H1 (cell line): ENCODE results near the gene KCTD11. TPM values are rescaled to one million over a fixed set of nuclear protein-coding genes. Genes with fewer than 3 reads are reported as not detected.
A peak's percentile ranks its signal among the peaks of the same experiment; 100 is the strongest.
"Not testable (repeated sequence)": the region's sequence is repeated elsewhere in the genome, so short reads cannot be mapped to it uniquely, and the experiment has no call there.

ENCODE experiments used
- CTCF ChIA-PET: fragments of 300-600 bp; sonication (Branson Sonifier 250); formaldehyde crosslinking; loops from one replicate; lab custom pipeline; 2021; ENCODE audit not compliant: partially characterized antibody; lab: Charles Lee
- POLR2A ChIA-PET: fragments of 300-600 bp; sonication (Branson Sonifier 250); formaldehyde crosslinking; loops from one replicate; lab custom pipeline; 2021; ENCODE audit warnings: inconsistent platforms; ENCODE audit not compliant: partially characterized antibody; lab: Charles Lee
- DNase-seq, 2 experiments: peaks; one replicate each; pipeline versions ENCODE4 v3.0.0 to v3.0.0-alpha.2; 2010 to 2022; ENCODE audit warnings: low spot score in 2 of 2, low read depth in 1 of 2, mixed read lengths in 1 of 2
- FAIRE-seq: peaks from 2 replicates; lab custom pipeline; 2011; peaks lifted over from hg19 to GRCh38; lab: Jason Lieb, UNC
- H2AFZ ChIP-seq: 2 replicates; pipeline ENCODE4 v1.8.1; 2012; ENCODE audit warnings: low read length, inconsistent platforms
- H2AK5ac ChIP-seq: 2 replicates; pipeline ENCODE4 v1.6.1; 2013; ENCODE audit warnings: low read depth, low read length
- H2BK120ac ChIP-seq: replicated peaks from 2 replicates; pipeline ENCODE3; 2013; ENCODE audit warnings: low read depth, low read length, inconsistent platforms
- H2BK12ac ChIP-seq: 2 replicates; pipeline ENCODE4 v1.6.1; 2013; ENCODE audit warnings: low read depth, low read length
- H2BK15ac ChIP-seq: 2 replicates; pipeline ENCODE4 v1.6.1; 2013; ENCODE audit warnings: low read length
- H2BK20ac ChIP-seq: 2 replicates; pipeline ENCODE4 v1.6.1; 2013; ENCODE audit warnings: low read length
- H2BK5ac ChIP-seq: 2 replicates; pipeline ENCODE4 v1.6.1; 2013; ENCODE audit warnings: low read depth, low read length
- H3K14ac ChIP-seq: 2 replicates; pipeline ENCODE4 v1.6.1; 2013; ENCODE audit warnings: inconsistent platforms; ENCODE audit not compliant: insufficient read length
- H3K18ac ChIP-seq: 2 replicates; pipeline ENCODE4 v1.6.1; 2013; ENCODE audit warnings: low read length; ENCODE audit errors: extremely low read depth
- H3K23ac ChIP-seq: 2 replicates; pipeline ENCODE4 v1.6.1; 2013; ENCODE audit warnings: inconsistent platforms; ENCODE audit not compliant: insufficient read length
- H3K23me2 ChIP-seq: 2 replicates; pipeline ENCODE4 v1.6.1; 2013; ENCODE audit warnings: low read depth, low read length
- H3K27ac ChIP-seq: 2 replicates; pipeline ENCODE4 v1.6.1; 2011; ENCODE audit warnings: low read depth, low read length, inconsistent platforms
- H3K27me3 ChIP-seq, 4 experiments: replicated peaks in 1 of 4; 1 replicate in 1 of 4; 2 replicates in 3 of 4; pipeline versions ENCODE4 v1.6.1 to v1.8.1; 2011 to 2013; ENCODE audit warnings: low read length in 3 of 4, mild to moderate bottlenecking in 3 of 4, inconsistent platforms in 2 of 4, mixed read lengths in 2 of 4, moderate library complexity in 1 of 4; ENCODE audit not compliant: control insufficient read depth in 3 of 4, insufficient read depth in 3 of 4; ENCODE audit errors: extremely low read depth in 1 of 4
- H3K36me3 ChIP-seq, 4 experiments: 2 replicates each; pipeline versions ENCODE4 v1.6.1 to v1.8.1; 2011 to 2013; ENCODE audit warnings: mild to moderate bottlenecking in 4 of 4, low read length in 3 of 4, moderate library complexity in 2 of 4, control low read depth in 1 of 4, inconsistent platforms in 1 of 4; ENCODE audit not compliant: insufficient read depth in 4 of 4, control insufficient read depth in 2 of 4
- H3K4ac ChIP-seq: replicated peaks from 2 replicates; pipeline ENCODE3; 2013; ENCODE audit warnings: low read length, low read depth, mixed read lengths, inconsistent platforms; ENCODE audit not compliant: insufficient read length
- H3K4me1 ChIP-seq, 4 experiments: replicated peaks in 1 of 4; 1 replicate in 1 of 4; 2 replicates in 3 of 4; pipeline versions ENCODE4 v1.6.1 to v1.8.1; 2011 to 2013; ENCODE audit warnings: low read length in 3 of 4, inconsistent platforms in 2 of 4, mixed read lengths in 1 of 4; ENCODE audit not compliant: insufficient read depth in 4 of 4, control insufficient read depth in 3 of 4
- H3K4me2 ChIP-seq, 2 experiments: 2 replicates each; pipeline versions ENCODE4 v1.6.1 to v1.8.1; 2011 to 2013; ENCODE audit warnings: low read depth in 2 of 2, low read length in 2 of 2, control low read depth in 1 of 2, inconsistent platforms in 1 of 2, mild to moderate bottlenecking in 1 of 2; ENCODE audit not compliant: insufficient read depth in 1 of 2
- H3K4me3 ChIP-seq, 4 experiments: fragments of 200-600, 300-600 bp in 1 of 4; sonication (generic), shearing (Covaris generic), sonication (Bioruptor Twin) in 1 of 4; 2 replicates each; pipeline versions ENCODE4 v1.5.1 to v1.8.1; 2011 to 2016; ENCODE audit warnings: low read length in 4 of 4, low read depth in 3 of 4, control low read depth in 2 of 4, inconsistent platforms in 2 of 4, mild to moderate bottlenecking in 2 of 4, mixed read lengths in 1 of 4, moderate library complexity in 1 of 4; ENCODE audit not compliant: insufficient read depth in 2 of 4; ENCODE audit errors: extremely low read depth in 1 of 4
- H3K56ac ChIP-seq: replicated peaks from 2 replicates; pipeline ENCODE3; 2013; ENCODE audit warnings: low read depth, mild to moderate bottlenecking, mixed read lengths, low read length, inconsistent platforms; ENCODE audit not compliant: insufficient read length
- H3K79me1 ChIP-seq: 2 replicates; pipeline ENCODE4 v1.6.1; 2013; ENCODE audit warnings: low read depth, low read length, control low read depth
- H3K79me2 ChIP-seq, 2 experiments: 2 replicates each; pipeline versions ENCODE4 v1.6.1 to v1.8.1; 2012 to 2013; ENCODE audit warnings: low read length in 2 of 2, mild to moderate bottlenecking in 2 of 2, inconsistent platforms in 1 of 2; ENCODE audit not compliant: insufficient read depth in 2 of 2, control insufficient read depth in 1 of 2
- H3K9ac ChIP-seq, 4 experiments: replicated peaks in 1 of 4; 1 replicate in 1 of 4; 2 replicates in 3 of 4; pipeline versions ENCODE4 v1.6.1 to v1.8.1; 2011 to 2013; ENCODE audit warnings: low read depth in 3 of 4, low read length in 3 of 4, control low read depth in 2 of 4, mild to moderate bottlenecking in 2 of 4, moderate library complexity in 2 of 4, inconsistent platforms in 1 of 4; ENCODE audit errors: extremely low read depth in 1 of 4
- H3K9me3 ChIP-seq, 2 experiments: 2 replicates each; pipeline versions ENCODE4 v1.6.1 to v1.8.1; 2012 to 2013; ENCODE audit warnings: mild to moderate bottlenecking in 2 of 2, moderate library complexity in 2 of 2, control low read depth in 1 of 2, inconsistent platforms in 1 of 2, low read depth in 1 of 2, low read length in 1 of 2, mixed read lengths in 1 of 2; ENCODE audit not compliant: insufficient read depth in 2 of 2
- H4K20me1 ChIP-seq, 2 experiments: replicated peaks in 1 of 2; 2 replicates each; pipeline versions ENCODE3 to v1.8.1; 2011 to 2013; ENCODE audit warnings: inconsistent platforms in 2 of 2, low read length in 2 of 2, mild to moderate bottlenecking in 1 of 2; ENCODE audit not compliant: insufficient read depth in 2 of 2, control insufficient read depth in 1 of 2
- H4K5ac ChIP-seq: 2 replicates; pipeline ENCODE4 v1.6.1; 2013; ENCODE audit warnings: low read length, low read depth, mixed read lengths, inconsistent platforms; ENCODE audit not compliant: insufficient read length
- H4K8ac ChIP-seq: 2 replicates; pipeline ENCODE4 v1.8.0; 2013; ENCODE audit warnings: mild to moderate bottlenecking, moderate library complexity, low read length, inconsistent platforms; ENCODE audit not compliant: insufficient read depth; ENCODE audit errors: extremely low read depth
- H4K91ac ChIP-seq: replicated peaks from 2 replicates; pipeline ENCODE3; 2013; ENCODE audit warnings: low read length, mixed read lengths, inconsistent platforms; ENCODE audit not compliant: insufficient read length
- SIN3A ChIP-seq, 2 experiments: IDR thresholded peaks in 1 of 2; conservative IDR thresholded peaks in 1 of 2; 2 replicates each; pipeline ENCODE4 v1.6.1; 2011 to 2012; ENCODE audit warnings: low read length in 2 of 2, improper control_type of control experiment in 1 of 2, low read depth in 1 of 2, mild to moderate bottlenecking in 1 of 2
- WGBS, 2 experiments: shearing (Covaris generic) in 1 of 2; methylation state at CpG; one replicate each; pipeline versions ENCODE4 v1.1.6 to v1.1.7; 2013 to 2015; ENCODE audit warnings: low lambda C conversion rate in 2 of 2, mixed read lengths in 2 of 2, inconsistent platforms in 1 of 2, low coverage in 1 of 2, missing lambda C conversion rate in 1 of 2; ENCODE audit not compliant: insufficient replicate concordance in 2 of 2, insufficient coverage in 1 of 2, insufficient read length in 1 of 2; ENCODE audit errors: extremely low coverage in 1 of 2, missing lambda C conversion rate in 1 of 2; 5-methylcytosine and 5-hydroxymethylcytosine counted together
- polyA plus RNA-seq, 7 experiments: library from polyadenylated mRNA; depleted of rRNA in 3 of 7; stranded (reverse) in 5 of 7; unstranded in 2 of 7; fragments of >200 nt in 5 of 7; fragments of 200-250 nt in 2 of 7; gene quantifications; 1 replicate in 5 of 7; 2 replicates in 1 of 7; 4 replicates in 1 of 7; pipeline versions ENCODE4 v1.2.1 to v1.2.3, GENCODE V29; 2011 to 2013; ENCODE audit warnings: missing spikeins in 2 of 7, mixed read lengths in 2 of 7
- total RNA-seq: library from RNA; stranded (reverse); fragmentation: NEBNext Ultra II Directional; extraction: Animal tissue kit (Norgen Biotek cat#: 25700); gene quantifications from 2 replicates; pipeline ENCODE4 v1.2.1, GENCODE V29; 2021

KCTD11 gene
- total and polyA plus RNA-seq, 2 of the 8 experiments (the other 6 are each of a cell fraction or from before 2014, with no cell fraction given), result 8.6 to 9.2 TPM

DNA sequence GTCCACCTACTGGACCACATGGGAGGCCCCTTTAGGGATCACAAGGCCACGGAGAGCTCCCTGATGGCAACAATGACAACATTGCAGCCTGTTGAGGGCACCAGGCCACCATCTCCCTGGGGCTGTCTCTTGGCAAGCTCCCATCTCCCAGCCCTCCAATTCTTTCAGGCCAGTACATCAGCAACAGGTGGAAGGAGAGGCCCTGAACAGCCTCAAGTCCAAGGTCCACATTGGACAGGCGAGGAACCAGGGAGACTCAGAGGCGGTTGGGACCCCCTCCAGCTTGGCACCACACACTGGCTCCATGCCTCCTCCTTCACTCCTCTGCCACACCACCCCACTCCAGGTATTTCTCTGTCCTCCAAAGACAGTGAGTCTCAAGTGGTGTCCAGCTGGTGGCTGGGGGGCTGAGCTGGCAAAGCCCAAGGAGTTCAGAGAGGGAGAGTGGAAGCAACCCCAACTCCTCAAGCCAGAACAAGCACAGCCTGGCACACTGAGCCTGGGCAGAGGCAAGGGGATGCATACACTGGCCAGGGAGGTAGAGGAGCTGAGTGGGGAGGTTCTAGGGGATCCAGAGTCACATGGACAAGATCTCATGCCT, 16.9 kb upstream of the KCTD11 start (continued):
- no peak for TF ChIP-seq SIN3A (conservative IDR thresholded peaks at IDR 0.05 in 1 of 2, IDR thresholded peaks at IDR 0.05 in 1 of 2; ENCODE audit: low read depth in 1 of 2, low read length in 2 of 2)
- TF ChIP-seq, all 59 proteins: peak for 0

DNA sequence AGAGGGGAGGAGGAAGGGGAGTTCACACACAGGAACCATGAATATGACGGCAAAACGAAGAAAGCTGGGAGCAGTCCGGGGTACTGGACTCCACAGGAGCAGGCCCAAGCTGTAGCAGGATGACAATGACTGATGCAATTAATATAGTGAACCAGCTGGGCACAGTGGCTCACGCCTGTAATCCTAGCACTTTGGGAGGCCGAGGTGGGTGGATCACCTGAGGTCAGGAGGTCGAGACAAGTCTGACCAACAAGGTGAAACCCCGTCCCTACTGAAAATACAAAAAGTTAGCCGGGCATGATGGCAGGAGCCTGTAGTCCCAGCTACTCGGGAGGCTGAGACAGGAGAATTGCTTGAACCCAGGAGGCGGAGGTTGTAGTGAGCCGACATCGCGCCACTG, 16.2 kb upstream of the KCTD11 start:
- WGBS, 2 experiments, result 95% methylated on average over 13 of the region's 13 CpGs; no CpG with 5 or more reads in 1 of the 2 experiments
- not testable (repeated sequence) for H2AK5ac ChIP-seq, H3K56ac ChIP-seq, H2BK120ac ChIP-seq, H3K79me2 ChIP-seq, H3K23ac ChIP-seq, H3K79me1 ChIP-seq, H3K4ac ChIP-seq, H3K9me3 ChIP-seq, H4K5ac ChIP-seq, H4K20me1 ChIP-seq, DNase-seq, H3K23me2 ChIP-seq, FAIRE-seq, H2AFZ ChIP-seq, H3K36me3 ChIP-seq, H3K14ac ChIP-seq, H3K27me3 ChIP-seq, H3K27ac ChIP-seq, H3K9ac ChIP-seq
- H4K91ac ChIP-seq, result peak overlapping the region; percentile 44
- peak overlapping the region; percentile 72; the same call in 1 of the 2 replicates for H2BK12ac ChIP-seq
- peak overlapping the region in 1 of 2 experiments; percentile 82; a peak in 2 of 4 replicates for H3K4me2 ChIP-seq
- ChIA-PET POLR2A (interaction anchor here (1.1 to 6.9 kb wide), 16 partner anchors 9 to 248 kb away, joined by 3 to 93 read pairs (median 5); partner anchors contain the start of genes GPS2, MPDU1, NEURL4 and NLGN2), CTCF (interaction anchor here (1.0 to 6.0 kb wide), 10 partner anchors 9 to 254 kb away, joined by 3 to 82 read pairs (median 8); partner anchors contain the start of genes KCTD11, SOX15 and TMEM95)
- H2BK20ac ChIP-seq, result 0 out of 2 replicates have a peak overlapping the region, but pooled peaks have one; percentile 48
- peak overlapping the region in 1 of 4 experiments; percentile 52; a peak in 1 of 8 replicates for H3K4me3 ChIP-seq
- peaks cover 3 to 18% (median 15%) of the 10 kb centered on the region in 4 experiments for H3K4me1 ChIP-seq
- peak overlapping the region; percentile 72; the same call in 1 of the 2 replicates for H3K18ac ChIP-seq
- H2BK15ac ChIP-seq, result peak overlapping the region; percentile 55; the same call in 1 of the 2 replicates
- peak overlapping the region; percentile 35; the same call in 1 of the 2 replicates for H4K8ac ChIP-seq
- peak overlapping the region; percentile 82; the same call in 1 of the 2 replicates for H2BK5ac ChIP-seq
